A549 (cell line): ENCODE measurements around the gene CYP2A6. TPM values are rescaled to one million over a fixed set of nuclear protein-coding genes. Genes with fewer than 3 reads are reported as not detected.

ENCODE experiments used
- ATAC-seq, 2 experiments: fragments of 200-7000 bp in 1 of 2; fragments of >200 bp in 1 of 2; cut with Nextera tagmentation in 1 of 2; cut with Tn5 transposase in 1 of 2; 3 replicates each; pipeline versions ENCODE4 v1.8.0 to v1.9.1; 2018 to 2020; ENCODE audit warnings: mild to moderate bottlenecking in 1 of 2, moderate library complexity in 1 of 2
- CTCF ChIA-PET: fragments of 300-600 bp; sonication (Branson Sonifier 250); formaldehyde crosslinking; extraction: SDS; loops from one replicate; lab custom pipeline; 2021; ENCODE audit warnings: antibody characterized with exemption, inconsistent platforms; lab: Yijun Ruan, JAX
- POLR2A ChIA-PET: fragments of 350-600 bp; formaldehyde crosslinking; extraction: SDS; loops from one replicate; lab custom pipeline; 2021; ENCODE audit warnings: antibody characterized with exemption, inconsistent platforms; lab: Yijun Ruan, JAX
- DNase-seq, 2 experiments: peaks; one replicate each; pipeline versions ENCODE4 v3.0.0 to v3.0.0-alpha.2; 2011 to 2016; ENCODE audit warnings: low read depth in 1 of 2, low spot score in 1 of 2
- FAIRE-seq: peaks from 2 replicates; lab custom pipeline; 2011; peaks lifted over from hg19 to GRCh38; lab: Jason Lieb, UNC
- H3K27ac ChIP-seq, 2 experiments: fragments of >200 bp; sonication (Bioruptor Twin); formaldehyde crosslinking; 3 replicates each; pipeline ENCODE4 v1.5.1; 2016 to 2017
- H3K4me1 ChIP-seq: fragments of >200 bp; sonication (Bioruptor Twin); formaldehyde crosslinking; 3 replicates; pipeline ENCODE4 v1.6.1; 2016
- H3K4me2 ChIP-seq: fragments of >200 bp; sonication (Bioruptor Twin); formaldehyde crosslinking; 3 replicates; pipeline ENCODE4 v1.6.1; 2016
- H3K4me3 ChIP-seq: fragments of >200 bp; sonication (Bioruptor Twin); formaldehyde crosslinking; 3 replicates; pipeline ENCODE4 v1.5.1; 2016
- H3K9me3 ChIP-seq: fragments of >200 bp; sonication (Bioruptor Twin); formaldehyde crosslinking; 3 replicates; pipeline ENCODE4 v1.6.1; 2016
- ATOH8 ChIP-seq: fragments of 250-450 bp; sonication (Bioruptor Pico); IDR thresholded peaks from 2 replicates; pipeline ENCODE4 v1.5.0; 2020; ENCODE audit warnings: low read depth, mild to moderate bottlenecking, moderate library complexity
- BCL3 ChIP-seq: fragments of >200 bp; sonication (Bioruptor Twin); formaldehyde crosslinking; IDR thresholded peaks from 3 replicates; pipeline ENCODE4 v1.6.1; 2016
- CEBPB ChIP-seq, 2 experiments: fragments of >200 bp in 1 of 2; sonication (Bioruptor Twin) in 1 of 2; formaldehyde crosslinking in 1 of 2; IDR thresholded peaks; 2 replicates each; pipeline ENCODE4 v1.6.1; 2012 to 2016
- E2F6 ChIP-seq: IDR thresholded peaks from 2 replicates; pipeline ENCODE4 v1.6.1; 2012; ENCODE audit warnings: low read depth, borderline replicate concordance
- EP300 ChIP-seq, 2 experiments: fragments of >200 bp; sonication (Bioruptor Twin); formaldehyde crosslinking; IDR thresholded peaks; 2 replicates in 1 of 2; 3 replicates in 1 of 2; pipeline ENCODE4 v1.6.1; 2016 to 2017
- FOSB ChIP-seq: fragments of 250-450 bp; sonication (Bioruptor Pico); IDR thresholded peaks from 2 replicates; pipeline ENCODE4 v1.5.0; 2020; ENCODE audit warnings: mild to moderate bottlenecking, moderate library complexity
- FOXS1 ChIP-seq: fragments of 250-450 bp; sonication (Bioruptor Pico); IDR thresholded peaks from 2 replicates; pipeline ENCODE4 v1.5.0; 2020; ENCODE audit warnings: mild to moderate bottlenecking, moderate library complexity
- GATA3 ChIP-seq: IDR thresholded peaks from 2 replicates; pipeline ENCODE4 v1.6.1; 2012; ENCODE audit warnings: borderline replicate concordance
- HES2 ChIP-seq: fragments of >200 bp; sonication (Bioruptor Twin); formaldehyde crosslinking; IDR thresholded peaks from 2 replicates; pipeline ENCODE4 v1.6.1; 2016
- HMGXB4 ChIP-seq: fragments of 250-450 bp; sonication (Bioruptor Pico); IDR thresholded peaks from 2 replicates; pipeline ENCODE4 v1.5.0; 2021; ENCODE audit warnings: mild to moderate bottlenecking, moderate library complexity, borderline replicate concordance
- HOXA7 ChIP-seq: fragments of 250-450 bp; sonication (Bioruptor Pico); IDR thresholded peaks from 2 replicates; pipeline ENCODE4 v1.5.0; 2020; ENCODE audit warnings: mild to moderate bottlenecking, moderate library complexity
- HOXB5 ChIP-seq: fragments of 250-450 bp; sonication (Bioruptor Pico); IDR thresholded peaks from 2 replicates; pipeline ENCODE4 v1.5.0; 2020; ENCODE audit warnings: mild to moderate bottlenecking, moderate library complexity
- JUNB ChIP-seq: fragments of >200 bp; sonication (Bioruptor Twin); formaldehyde crosslinking; IDR thresholded peaks from 2 replicates; pipeline ENCODE4 v1.6.1; 2016
- KDM5A ChIP-seq: fragments of 200-600 bp; sonication (generic); IDR thresholded peaks from 2 replicates; pipeline ENCODE4 v1.6.1; 2016; ENCODE audit warnings: antibody characterized with exemption, mild to moderate bottlenecking
- MAX ChIP-seq: IDR thresholded peaks from 2 replicates; pipeline ENCODE4 v1.6.1; 2012
- MAZ ChIP-seq: fragments of 150-350 bp; IDR thresholded peaks from 2 replicates; pipeline ENCODE4 v1.6.1; 2014; ENCODE audit warnings: antibody characterized with exemption, low read depth, low read length, borderline replicate concordance
- NPAS2 ChIP-seq: fragments of 250-450 bp; sonication (Bioruptor Pico); IDR thresholded peaks from 2 replicates; pipeline ENCODE4 v1.8.0; 2022; ENCODE audit warnings: mild to moderate bottlenecking, moderate library complexity, borderline replicate concordance
- NR3C1 ChIP-seq: fragments of >200 bp; sonication (Bioruptor Twin); formaldehyde crosslinking; IDR thresholded peaks from 3 replicates; pipeline ENCODE4 v1.6.1; 2017
- PHF8 ChIP-seq: fragments of 200-600 bp; sonication (generic); IDR thresholded peaks from 2 replicates; pipeline ENCODE4 v1.6.1; 2016; ENCODE audit warnings: low read depth, mild to moderate bottlenecking, antibody characterized with exemption, moderate library complexity, borderline replicate concordance
- POLR2A ChIP-seq: IDR thresholded peaks from 2 replicates; pipeline ENCODE4 v1.6.1; 2012; ENCODE audit warnings: mild to moderate bottlenecking, low read length
- POLR2AphosphoS2 ChIP-seq: conservative IDR thresholded peaks from 2 replicates; pipeline ENCODE4 v1.6.1; 2012; ENCODE audit warnings: low read length, improper control_type of control experiment, inconsistent platforms
- RAD21 ChIP-seq, 2 experiments: fragments of >200 bp in 1 of 2; sonication (Bioruptor Twin) in 1 of 2; formaldehyde crosslinking in 1 of 2; IDR thresholded peaks in 1 of 2; conservative IDR thresholded peaks in 1 of 2; 2 replicates in 1 of 2; 3 replicates in 1 of 2; pipeline ENCODE4 v1.6.1; 2012 to 2018; ENCODE audit warnings: inconsistent platforms in 1 of 2
- RFX5 ChIP-seq: fragments of 450-650 bp; IDR thresholded peaks from 2 replicates; pipeline ENCODE4 v1.7.1; 2014; ENCODE audit warnings: antibody characterized with exemption, mild to moderate bottlenecking, moderate library complexity
- SMC3 ChIP-seq: fragments of >200 bp; sonication (Bioruptor Twin); formaldehyde crosslinking; IDR thresholded peaks from 3 replicates; pipeline ENCODE4 v1.6.1; 2018; ENCODE audit warnings: inconsistent platforms
- SREBF2 ChIP-seq: fragments of 450-650 bp; IDR thresholded peaks from 2 replicates; pipeline ENCODE4 v1.6.1; 2014; ENCODE audit warnings: mild to moderate bottlenecking, moderate library complexity
- ZC3H11A ChIP-seq: fragments of 450-650 bp; IDR thresholded peaks from 2 replicates; pipeline ENCODE4 v1.6.1; 2014; ENCODE audit warnings: antibody characterized with exemption, mild to moderate bottlenecking
- ZSCAN20 ChIP-seq: fragments of 250-450 bp; sonication (Bioruptor Pico); IDR thresholded peaks from 2 replicates; pipeline ENCODE4 v1.8.0; 2022; ENCODE audit warnings: mild to moderate bottlenecking, moderate library complexity
- WGBS: methylation state at CpG from one replicate; pipeline ENCODE4 v1.1.6; 2017; ENCODE audit errors: missing lambda C conversion rate; 5-methylcytosine and 5-hydroxymethylcytosine counted together
- polyA plus RNA-seq, 4 experiments: library from polyadenylated mRNA; depleted of rRNA in 3 of 4; stranded (reverse); fragments of >200 nt; fragmentation: RNase III in 1 of 4; extraction: RNeasy Plus Mini Kit Qiagen cat#74134 plus additional on column Dnase treatment in 1 of 4; gene quantifications; 2 replicates in 3 of 4; 3 replicates in 1 of 4; pipeline ENCODE4 v1.2.3, GENCODE V29; 2011 to 2017

Gene CYP2A6
- polyA plus RNA-seq, 2 of the 4 experiments (the other 2 are of a cell fraction): not detected

GRCh38 chr19:40801426-40802299 lies 48.6 kb downstream of the CYP2A6 start:
- ChIA-PET CTCF (interaction anchor here (0.6 to 15.7 kb wide), 9 partner anchors 12 to 629 kb away, joined by 3 to 162 read pairs (median 5); partner anchors contain the start of gene RAB4B), POLR2A (interaction anchor here (0.6 to 1.5 kb wide), 4 partner anchors 24 to 463 kb away, joined by 3 to 12 read pairs (median 6); partner anchors contain the start of genes ACTMAP and RAB4B)
- DNase-seq: no peak
- no peak for ATAC-seq
- 85% methylated on average over 13 of the region's 13 CpGs for WGBS
- peak overlapping the region; percentile 96 for H3K4me2 ChIP-seq
- TF ChIP-seq BCL3: no peak
- TF ChIP-seq JUNB: no peak
- no peak for TF ChIP-seq CEBPB (IDR thresholded peaks at IDR 0.05)
- no peak for TF ChIP-seq HES2
- TF ChIP-seq HMGXB4 (CRISPR knock-in tag): no peak
- no peak for TF ChIP-seq POLR2AphosphoS2
- no peak for TF ChIP-seq NR3C1
- no peak for TF ChIP-seq HOXB5
- no peak for TF ChIP-seq MAZ
- TF ChIP-seq RAD21 (conservative IDR thresholded peaks at IDR 0.05 in 1 of 2, IDR thresholded peaks at IDR 0.05 in 1 of 2): no peak
- no peak for TF ChIP-seq SREBF2
- no peak for TF ChIP-seq HOXA7 (CRISPR knock-in tag)
- TF ChIP-seq EP300 (IDR thresholded peaks at IDR 0.05): no peak
- TF ChIP-seq KDM5A: no peak
- no peak for TF ChIP-seq POLR2A
- H3K4me1 ChIP-seq: peaks cover 59% of the 10 kb centered on the region
- no peak overlapping the region for H3K4me3 ChIP-seq
- H3K27ac ChIP-seq: peak overlapping the region in 1 of 2 experiments; percentile 20; a peak in 1 of 6 replicates
- no peaks in the 10 kb centered on the region for H3K9me3 ChIP-seq
- peak; percentile 13 for FAIRE-seq

- CTCF ChIA-PET: interaction anchor here (0.6 to 15.7 kb wide), 7 partner anchors 13 to 630 kb away, joined by 3 to 162 read pairs (median 8); partner anchors contain the start of gene RAB4B
- H3K9me3 ChIP-seq: no peaks in the 10 kb centered on the region
- POLR2A ChIA-PET: interaction anchor here (0.6 to 1.5 kb wide), 4 partner anchors 23 to 464 kb away, joined by 3 to 12 read pairs (median 6); partner anchors contain the start of genes ACTMAP and RAB4B
- no peak overlapping the region; the same call in 2 of the 3 replicates for H3K4me3 ChIP-seq
- WGBS: 94% methylated on average over 27 of the region's 27 CpGs
- peak overlapping the region; percentile 96 for H3K4me2 ChIP-seq
- H3K4me1 ChIP-seq: peaks cover 55% of the 10 kb centered on the region
- TF ChIP-seq FOSB (CRISPR knock-in tag) (no peak), EP300 (IDR thresholded peaks at IDR 0.05) (no peak), FOXS1 (CRISPR knock-in tag) (no peak), RAD21 (conservative IDR thresholded peaks at IDR 0.05 in 1 of 2, IDR thresholded peaks at IDR 0.05 in 1 of 2) (no peak), RFX5 (no peak), MAX (no peak), PHF8 (no peak), E2F6 (no peak), POLR2AphosphoS2 (no peak), NR3C1 (no peak), ATOH8 (CRISPR knock-in tag) (no peak), ZSCAN20 (CRISPR knock-in tag) (no peak), NPAS2 (CRISPR knock-in tag) (no peak), GATA3 (no peak), ZC3H11A (no peak), SMC3 (no peak), HOXB5 (no peak)
- H3K27ac ChIP-seq: no peak overlapping the region; a peak in 1 of 6 replicates
- no peak for FAIRE-seq
- ATAC-seq: no peak
- DNase-seq: no peak
Measured at GRCh38 chr19:40800997-40801377, 49.3 kb downstream of the CYP2A6 start.
